Stimulated activated CD8-positive, alpha-beta memory T cell treated with anti-CD3 and anti-CD28 coated beads, Interleukin-7, amount 100 ng/mL, for 1 hour (primary cell): ENCODE data around the gene PSMA8.
"Not testable (repeated sequence)": the region's sequence is repeated elsewhere in the genome, so short reads cannot be mapped to it uniquely, and the experiment has no call there.

Source experiments
- DNase-seq, 2 donors: peaks; one replicate each; pipeline ENCODE4 v3.0.0-alpha.2; 2020; ENCODE audit warnings: low read depth in 2 of 2

The PSMA8 gene

DNA sequence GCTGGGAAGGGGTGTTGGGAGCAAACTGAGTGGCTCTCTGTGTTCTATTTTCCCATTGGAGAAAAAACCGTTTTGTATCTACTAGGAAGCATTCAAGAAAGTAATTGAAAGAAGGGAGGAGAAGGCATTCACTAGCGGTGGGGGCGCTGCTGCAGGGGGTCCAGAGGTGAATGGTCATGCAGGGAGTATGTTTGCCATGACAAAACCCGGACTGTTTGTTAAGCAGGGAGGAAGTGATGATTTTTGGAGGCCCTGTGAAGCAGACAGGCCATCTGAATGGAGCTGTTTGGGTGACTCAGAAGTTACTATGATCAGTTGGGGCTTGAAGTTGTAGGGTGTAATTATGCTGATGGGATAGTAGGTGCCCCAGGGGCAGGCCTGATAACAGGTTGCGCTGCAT lies 99.5 kb downstream of the PSMA8 start:
- no peak for DNase-seq

DNA sequence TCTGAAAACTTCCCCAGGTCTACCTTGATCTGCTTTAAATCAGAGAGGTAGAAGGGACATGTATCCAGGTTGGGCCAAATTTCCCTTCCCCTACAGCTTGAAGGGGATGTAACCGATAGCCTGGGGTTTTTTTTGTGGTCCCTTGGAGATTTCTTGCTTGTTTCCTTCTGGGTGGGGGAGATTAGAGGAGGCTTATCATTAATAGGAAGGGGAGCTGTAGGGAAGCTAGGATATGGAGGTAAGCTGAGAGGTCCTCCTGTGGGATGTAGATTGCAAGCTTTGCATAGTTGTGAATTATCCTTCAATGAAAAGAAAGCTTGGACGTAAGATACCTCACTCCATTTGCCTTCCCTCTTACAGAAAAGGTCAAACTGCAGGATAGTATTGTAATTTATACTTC lies 103.7 kb downstream of the PSMA8 start:
- DNase-seq, result not testable (repeated sequence)

DNA sequence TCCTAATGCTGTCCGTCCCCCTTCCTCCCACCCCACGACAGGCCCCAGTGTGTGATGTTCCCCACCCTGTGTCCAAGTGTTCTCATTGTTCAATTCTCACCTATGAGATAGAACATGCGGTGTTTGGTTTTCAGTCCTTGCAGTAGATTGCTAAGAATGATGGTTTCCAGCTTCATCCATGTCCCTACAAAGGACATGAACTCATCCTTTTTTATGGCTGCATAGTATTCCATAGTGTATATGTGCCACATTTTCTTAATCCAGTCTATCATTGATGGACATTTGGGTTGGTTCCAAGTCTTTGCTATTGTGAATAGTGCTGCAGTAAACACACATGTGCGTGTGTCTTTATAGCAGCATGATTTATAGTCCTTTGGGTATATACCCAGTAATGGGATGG lies 105.0 kb downstream of the PSMA8 start:
- not testable (repeated sequence) for DNase-seq

DNA sequence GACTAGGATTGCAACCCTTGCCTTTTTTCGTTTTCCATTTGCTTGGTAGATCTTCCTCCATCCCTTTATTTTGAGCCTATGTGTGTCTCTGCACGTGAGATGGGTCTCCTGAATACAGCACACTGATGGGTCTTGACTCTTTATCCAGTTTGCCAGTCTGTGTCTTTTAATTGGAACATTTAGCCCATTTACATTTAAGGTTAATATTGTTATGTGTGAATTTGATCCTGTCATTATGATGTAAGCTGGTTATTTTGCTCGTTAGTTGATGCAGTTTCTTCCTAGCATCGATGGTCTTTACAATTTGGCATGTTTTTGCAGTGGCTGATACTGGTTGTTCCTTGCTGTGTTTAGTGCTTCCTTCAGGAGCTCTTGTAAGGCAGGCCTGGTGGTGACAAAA lies 108.7 kb downstream of the PSMA8 start:
- DNase-seq, result not testable (repeated sequence)
